Measurements from ENCODE around the gene BDH1.
"Not testable (repeated sequence)": the region's sequence is repeated elsewhere in the genome, so short reads cannot be mapped to it uniquely, and the experiment has no call there.

Gene BDH1

GRCh38 chr3:197555281-197556261, at the start of gene BDH1:
Gene BDH1, minus strand, starts transcription at chr3:197555968. Its CDS starts 9,525 bp downstream, at chr3:197546443.
- DNase-seq: peak; percentile 48 to 54

GRCh38 chr3:197603317-197603933, 47.7 kb upstream of the BDH1 start:
- no peak for DNase-seq

GRCh38 chr3:197602351-197602750, 46.6 kb upstream of the BDH1 start:
- DNase-seq: not testable (repeated sequence)

GRCh38 chr3:197601566-197601840, 45.7 kb upstream of the BDH1 start:
- DNase-seq: not testable (repeated sequence)

- no peak for DNase-seq
Observed at GRCh38 chr3:197600796-197601565, 45.2 kb upstream of the BDH1 start.

- peak; percentile 70 to 80 for DNase-seq
Observed at GRCh38 chr3:197599089-197599765, 43.5 kb upstream of the BDH1 start.

GRCh38 chr3:197598404-197598980, 42.7 kb upstream of the BDH1 start:
- DNase-seq: no peak

- no peak for DNase-seq
Observed at GRCh38 chr3:197597335-197597734, 41.6 kb upstream of the BDH1 start.

GRCh38 chr3:197595470-197596185, 39.9 kb upstream of the BDH1 start:
- DNase-seq: no peak

- no peak for DNase-seq
Observed at GRCh38 chr3:197593046-197593380, 37.2 kb upstream of the BDH1 start.

- DNase-seq: peak; percentile 19 to 41
Observed at GRCh38 chr3:197592361-197593045, 36.7 kb upstream of the BDH1 start.

- DNase-seq: no peak
Observed at GRCh38 chr3:197591816-197592215, 36.0 kb upstream of the BDH1 start.

- DNase-seq: no peak
Observed at GRCh38 chr3:197590313-197590962, 34.7 kb upstream of the BDH1 start.

- no peak for DNase-seq
Observed at GRCh38 chr3:197589545-197589944, 33.8 kb upstream of the BDH1 start.

GRCh38 chr3:197586768-197587167, 31.0 kb upstream of the BDH1 start:
- DNase-seq: not testable (repeated sequence)

GRCh38 chr3:197586181-197586580, 30.4 kb upstream of the BDH1 start:
- DNase-seq: no peak

- DNase-seq: no peak
Observed at GRCh38 chr3:197584733-197585132, 29.0 kb upstream of the BDH1 start.

- no peak for DNase-seq
Observed at GRCh38 chr3:197583371-197583770, 27.6 kb upstream of the BDH1 start.

- DNase-seq: no peak
Observed at GRCh38 chr3:197580253-197580691, 24.5 kb upstream of the BDH1 start.

- no peak for DNase-seq
Observed at GRCh38 chr3:197578376-197578775, 22.6 kb upstream of the BDH1 start.

All from activated CD4-positive, alpha-beta T cell treated with anti-CD3 and anti-CD28 coated beads for 4 hours (primary cell).